ENCODE measurements around the gene ARHGEF38.

- TF ChIP-seq CTCF (conservative IDR thresholded peaks at IDR 0.05; ENCODE audit: low read length), result no peak
- TF ChIP-seq EZH2phosphoT487 (IDR thresholded peaks at IDR 0.05; ENCODE audit: borderline replicate concordance), result no peak
These were observed 55.5 kb downstream of the ARHGEF38 start for GRCh38 chr4:105607876-105608275.

All from Loucy (cell line).